ENCODE data around the gene NETO2.
"Not testable (repeated sequence)": the region's sequence is repeated elsewhere in the genome, so short reads cannot be mapped to it uniquely, and the experiment has no call there.

The NETO2 gene

DNA sequence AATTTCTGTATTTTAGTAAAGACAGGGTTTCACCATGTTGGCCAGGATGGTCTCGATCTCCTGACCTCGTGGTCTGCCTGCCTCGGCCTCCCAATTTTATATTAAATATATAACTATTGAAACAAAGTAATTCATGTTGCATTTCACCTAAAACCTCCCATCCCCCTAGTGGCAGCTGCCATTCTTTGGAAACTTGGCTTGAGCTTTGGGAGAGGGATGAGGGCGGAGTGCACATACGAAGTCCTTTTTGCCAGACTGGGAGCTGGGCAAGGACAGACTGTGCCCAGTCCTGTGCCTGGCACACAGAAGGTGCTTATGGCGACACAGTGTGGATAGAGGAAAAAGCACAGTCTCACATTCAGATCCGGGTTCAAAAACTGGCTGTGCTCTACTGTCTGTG is 83.8 kb downstream of the NETO2 start:
- Histone ChIP-seq H3K27me3 (no peaks in the 10 kb centered on the region), H3K9me3 (no peaks in the 10 kb centered on the region), H3K27ac (no peak overlapping the region), H3K36me3 (no peaks in the 10 kb centered on the region), H3K4me1 (ENCODE audit: control insufficient read depth in 1 of 2, insufficient read depth in 1 of 2, low read depth in 1 of 2, low read length in 1 of 2) (no peaks in the 10 kb centered on the region), H3K4me3 (ENCODE audit: low read depth in 1 of 2, low read length in 1 of 2) (no peak overlapping the region)
- no peak for TF ChIP-seq CTCF (IDR thresholded peaks at IDR 0.05)

- not testable (repeated sequence) for H3K27me3 ChIP-seq; H3K4me3 ChIP-seq (ENCODE audit: low read depth in 1 of 2, low read length in 1 of 2); H3K4me1 ChIP-seq (ENCODE audit: control insufficient read depth in 1 of 2, insufficient read depth in 1 of 2, low read depth in 1 of 2, low read length in 1 of 2); H3K9me3 ChIP-seq; H3K36me3 ChIP-seq; H3K27ac ChIP-seq
These were observed 84.6 kb downstream of the NETO2 start for GRCh38 chr16:47059130-47059529.

GRCh38 chr16:47058295-47059086 is 85.3 kb downstream of the NETO2 start:
- H3K36me3 ChIP-seq, result no peaks in the 10 kb centered on the region
- no peaks in the 10 kb centered on the region for H3K27me3 ChIP-seq
- TF ChIP-seq CTCF (IDR thresholded peaks at IDR 0.05), result no peak
- H3K4me1 ChIP-seq (ENCODE audit: control insufficient read depth in 1 of 2, insufficient read depth in 1 of 2, low read depth in 1 of 2, low read length in 1 of 2), result no peaks in the 10 kb centered on the region
- no peak overlapping the region for H3K27ac ChIP-seq
- no peaks in the 10 kb centered on the region for H3K9me3 ChIP-seq
- H3K4me3 ChIP-seq (ENCODE audit: low read depth in 1 of 2, low read length in 1 of 2), result no peak overlapping the region

GRCh38 chr16:47057630-47057993 is 86.1 kb downstream of the NETO2 start:
- Histone ChIP-seq H3K9me3 (no peaks in the 10 kb centered on the region), H3K4me3 (ENCODE audit: low read depth in 1 of 2, low read length in 1 of 2) (no peak overlapping the region), H3K27ac (no peak overlapping the region), H3K36me3 (no peaks in the 10 kb centered on the region), H3K4me1 (ENCODE audit: control insufficient read depth in 1 of 2, insufficient read depth in 1 of 2, low read depth in 1 of 2, low read length in 1 of 2) (no peaks in the 10 kb centered on the region), H3K27me3 (no peaks in the 10 kb centered on the region)
- TF ChIP-seq CTCF (IDR thresholded peaks at IDR 0.05), result no peak

GRCh38 chr16:47056688-47057629 is 86.8 kb downstream of the NETO2 start:
- Histone ChIP-seq H3K9me3 (no peaks in the 10 kb centered on the region), H3K27me3 (no peaks in the 10 kb centered on the region), H3K27ac (no peak overlapping the region), H3K4me1 (ENCODE audit: control insufficient read depth in 1 of 2, insufficient read depth in 1 of 2, low read depth in 1 of 2, low read length in 1 of 2) (no peaks in the 10 kb centered on the region), H3K4me3 (ENCODE audit: low read depth in 1 of 2, low read length in 1 of 2) (no peak overlapping the region), H3K36me3 (no peaks in the 10 kb centered on the region)
- no peak for TF ChIP-seq CTCF (IDR thresholded peaks at IDR 0.05)

GRCh38 chr16:47056061-47056460 is 87.7 kb downstream of the NETO2 start:
- H3K36me3 ChIP-seq; H3K4me1 ChIP-seq (ENCODE audit: control insufficient read depth in 1 of 2, insufficient read depth in 1 of 2, low read depth in 1 of 2, low read length in 1 of 2); H3K9me3 ChIP-seq; H3K27ac ChIP-seq; H3K4me3 ChIP-seq (ENCODE audit: low read depth in 1 of 2, low read length in 1 of 2); H3K27me3 ChIP-seq: not testable (repeated sequence)
